HG03378 (cell line): ENCODE data around the gene DYRK2.

Experiments used
- ATAC-seq: cut with Tn5 transposase; IDR thresholded peaks from one replicate; pipeline ENCODE4 v1.9.1; 2021; ENCODE audit warnings: mild to moderate bottlenecking, moderate library complexity; ENCODE audit not compliant: unreplicated experiment

DYRK2 gene

DNA sequence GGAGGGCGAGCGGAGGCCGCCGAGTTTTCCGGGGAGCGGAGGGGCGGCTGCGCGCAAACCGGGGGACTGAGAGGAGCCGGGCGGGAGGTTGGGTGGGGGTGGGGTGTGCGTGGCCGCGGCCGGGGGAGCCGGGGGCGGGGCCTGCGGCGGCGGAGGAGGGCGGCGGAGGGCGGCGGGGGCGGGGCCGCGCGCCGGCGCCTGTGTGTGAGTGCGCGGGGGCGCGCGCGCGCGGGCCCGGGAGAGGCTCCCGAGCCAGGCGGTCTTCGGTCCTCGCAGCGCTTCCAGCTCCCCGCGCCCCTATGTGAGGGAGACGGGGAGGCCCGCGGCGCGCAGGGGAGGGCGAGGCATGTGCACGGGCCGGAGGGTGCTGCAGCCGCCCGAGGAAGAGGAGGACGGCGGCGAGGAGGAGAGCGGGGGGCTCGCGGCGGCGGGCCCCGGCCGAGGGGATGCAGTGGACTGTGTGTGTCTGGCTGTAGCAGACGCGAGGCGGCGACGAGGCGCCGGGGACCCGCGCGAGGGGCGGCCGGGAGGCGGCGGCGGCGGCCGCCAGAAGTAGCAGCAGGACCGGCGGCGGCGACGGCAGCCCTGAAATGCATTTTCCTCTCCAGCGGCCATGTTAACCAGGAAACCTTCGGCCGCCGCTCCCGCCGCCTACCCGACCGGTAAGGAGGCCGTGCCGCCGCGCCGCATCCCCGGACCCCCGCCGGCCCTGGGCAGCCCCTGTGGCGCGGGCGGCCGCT lies at the start of gene DYRK2:
Gene DYRK2 (plus strand): TSS at position 225 of the 740 bp plus-strand sequence. CDS start 389 bp downstream, at position 614.
- no peak for ATAC-seq

DNA sequence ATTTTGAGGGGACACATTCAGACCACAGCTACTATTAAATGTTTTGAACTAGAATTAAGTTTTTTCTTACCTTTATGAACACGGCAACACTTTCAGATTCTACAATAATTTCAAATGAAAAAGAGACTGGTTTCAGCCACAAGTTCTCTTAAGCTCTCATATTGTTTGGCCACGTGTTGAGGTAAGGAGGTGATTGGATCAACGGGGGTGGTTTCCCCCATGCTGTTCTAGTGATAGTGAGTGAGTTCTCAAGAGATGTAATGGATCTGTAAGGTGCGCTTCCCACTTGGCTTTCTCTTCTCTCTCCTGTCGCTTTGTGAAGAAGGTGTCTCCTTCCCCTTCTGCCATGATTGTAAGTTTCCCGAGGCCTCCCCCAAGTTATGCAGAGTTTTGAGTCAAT lies 48.9 kb upstream of the DYRK2 start:
- ATAC-seq, result no peak

DNA sequence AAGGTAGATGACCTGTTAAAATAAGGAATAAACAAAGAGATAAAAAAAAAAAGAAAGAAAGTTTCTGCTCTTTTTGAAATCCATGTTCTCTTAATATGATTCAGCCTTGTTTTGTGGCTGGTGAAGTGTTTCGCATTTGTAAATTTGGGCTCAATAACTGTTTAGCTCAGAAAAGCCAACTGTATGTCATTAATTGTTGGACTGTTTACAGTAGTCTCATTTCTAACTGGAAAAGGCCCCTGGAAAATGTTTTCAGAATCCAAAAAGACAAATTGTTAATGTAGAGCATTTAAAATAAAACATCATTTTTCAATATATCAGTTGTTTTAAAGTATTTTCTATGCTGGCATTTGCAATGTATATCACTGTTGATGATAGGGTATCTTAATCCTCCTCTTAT lies 47.4 kb upstream of the DYRK2 start:
- no peak for ATAC-seq

DNA sequence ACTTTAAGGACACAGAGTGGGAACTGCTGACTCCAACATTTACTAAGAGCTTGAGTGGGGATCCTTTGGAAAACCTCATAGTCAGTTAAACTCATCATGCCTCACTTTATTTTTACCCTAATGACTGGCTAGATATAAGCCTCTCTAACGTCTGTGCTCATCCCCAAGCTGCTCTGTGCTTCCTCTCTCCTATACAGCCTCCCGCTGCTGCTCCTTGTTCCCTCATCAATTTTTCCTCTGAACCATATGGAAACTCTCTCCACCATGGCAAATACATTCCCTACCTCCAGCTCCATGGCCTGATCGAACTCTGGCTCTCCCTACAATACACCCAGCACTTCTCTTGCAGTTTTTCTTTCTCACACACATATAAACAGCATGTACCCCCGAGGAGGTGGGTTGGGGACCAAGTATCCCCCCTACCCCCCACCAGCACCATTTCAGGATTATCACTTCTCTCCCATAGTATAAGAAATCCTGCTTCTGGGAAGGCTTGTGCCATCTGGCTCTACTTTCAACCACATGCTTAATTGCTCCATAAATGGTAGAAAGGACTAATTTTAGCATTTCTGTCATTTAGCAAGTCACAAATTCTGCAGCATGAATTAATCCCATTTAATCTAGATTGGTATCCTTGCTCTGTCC lies 39.2 kb upstream of the DYRK2 start:
- ATAC-seq, result no peak

DNA sequence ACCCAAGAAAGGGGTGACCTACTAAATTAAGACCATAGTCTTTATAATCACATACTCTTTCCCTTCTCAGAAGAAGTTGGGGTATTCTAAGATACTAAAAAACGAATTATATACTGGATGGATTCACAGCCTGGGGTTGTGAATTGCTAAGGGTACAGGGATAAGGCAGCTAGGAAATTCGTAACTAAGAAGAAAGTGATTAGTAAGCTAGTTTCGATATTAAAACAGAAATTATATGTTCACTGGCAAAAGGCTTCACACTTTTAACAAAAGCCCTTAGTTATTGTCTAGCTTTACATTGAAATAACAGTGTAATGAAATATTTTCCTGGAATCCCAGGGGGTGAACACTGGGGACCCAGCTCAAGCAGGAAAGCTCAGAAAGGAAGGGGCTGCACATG lies 35.5 kb upstream of the DYRK2 start:
- ATAC-seq, result no peak

DNA sequence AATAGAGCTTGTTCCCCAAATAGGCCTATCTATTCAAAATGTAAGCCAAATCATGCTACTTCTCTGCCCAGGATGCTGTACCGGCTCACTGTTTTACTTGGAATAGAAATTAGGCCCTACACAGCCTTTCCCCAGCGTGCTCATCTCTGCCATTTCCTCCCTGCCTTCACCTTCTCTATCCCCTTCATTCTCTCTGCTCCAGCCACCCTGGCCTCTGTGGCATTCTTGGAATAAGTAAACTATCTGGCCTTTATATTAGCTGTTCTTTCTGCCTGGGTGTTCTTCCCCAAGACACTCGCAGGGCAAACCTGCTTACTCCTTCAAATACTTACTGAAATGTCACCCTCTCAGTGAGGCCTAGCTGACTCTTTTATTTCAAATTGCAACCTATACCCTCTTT lies 30.9 kb upstream of the DYRK2 start:
- ATAC-seq, result no peak

DNA sequence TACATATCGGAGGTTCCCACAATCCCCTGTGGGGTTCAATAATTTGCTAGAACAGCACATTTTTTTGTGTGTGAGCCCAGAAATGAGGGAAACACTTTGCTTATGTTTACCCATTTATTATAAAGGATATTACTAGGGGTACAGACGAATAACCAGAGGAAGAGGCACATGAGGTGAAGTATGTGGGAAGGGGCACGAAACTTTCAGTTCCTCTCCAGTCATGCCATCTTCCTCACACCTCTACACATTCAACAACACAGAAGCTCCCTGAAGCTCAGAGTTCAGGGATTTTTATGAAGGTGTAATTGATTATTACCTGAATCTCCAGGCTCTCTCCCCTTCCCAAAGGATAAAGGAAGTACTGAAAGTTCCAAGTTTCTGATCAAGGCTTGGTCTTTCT lies 30.2 kb upstream of the DYRK2 start:
- no peak for ATAC-seq

DNA sequence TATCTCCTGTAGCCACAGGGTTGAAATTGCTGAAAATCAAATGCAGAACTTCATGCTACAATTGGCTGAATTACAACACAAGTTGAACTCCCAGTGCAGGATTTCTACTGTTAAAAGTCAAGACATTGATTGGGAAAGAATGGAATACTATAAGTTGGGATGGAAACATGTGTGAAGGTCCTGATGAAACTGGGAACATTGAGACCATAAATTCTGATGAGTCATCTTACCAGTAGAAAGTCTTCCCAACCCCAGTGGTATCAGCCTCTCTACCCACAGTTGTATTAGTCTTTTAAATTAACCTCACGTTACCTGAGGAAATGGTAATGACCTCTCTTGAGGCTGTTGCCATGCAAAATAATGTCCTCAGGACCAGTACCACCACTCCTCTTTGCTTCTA lies 27.4 kb upstream of the DYRK2 start:
- ATAC-seq, result no peak

DNA sequence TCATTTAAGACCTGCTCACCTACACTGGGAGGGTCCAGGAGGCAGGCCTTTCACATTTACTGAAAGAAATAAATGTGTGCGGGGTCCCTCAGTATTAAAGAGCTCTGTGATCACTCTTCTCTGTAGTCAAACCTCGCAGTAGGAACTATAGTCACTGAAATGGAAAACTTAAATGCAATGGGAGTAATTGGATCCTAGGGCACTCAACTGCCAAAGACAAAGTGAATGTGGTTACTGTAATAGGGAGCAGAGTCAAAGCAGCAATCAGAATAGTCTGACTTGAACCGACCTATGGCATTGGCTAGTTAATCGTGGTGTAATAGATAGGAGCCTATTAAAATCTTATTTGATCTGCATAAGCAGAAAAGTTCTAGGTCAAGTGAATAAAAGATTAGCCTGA lies 26.6 kb upstream of the DYRK2 start:
- ATAC-seq, result no peak

DNA sequence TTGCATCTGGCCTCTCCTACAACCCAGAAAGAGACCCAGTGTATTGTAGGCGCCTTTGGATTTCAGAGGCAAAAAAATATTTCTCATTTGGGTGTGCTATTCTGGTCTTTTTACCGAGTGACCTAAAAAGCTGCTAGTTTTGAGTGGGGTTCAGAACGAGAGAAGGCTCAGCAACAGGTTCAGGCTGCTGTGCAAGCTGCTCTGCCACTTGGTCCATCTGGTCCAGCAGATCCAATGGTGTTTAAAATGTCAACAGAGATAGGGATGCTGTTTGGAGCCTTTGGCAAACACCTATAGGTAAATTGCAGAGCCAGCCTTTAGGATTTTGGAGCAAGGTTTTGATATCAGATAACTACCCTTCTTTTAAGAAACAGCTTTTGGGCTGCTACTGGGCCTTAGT lies 25.3 kb upstream of the DYRK2 start:
- ATAC-seq, result no peak

DNA sequence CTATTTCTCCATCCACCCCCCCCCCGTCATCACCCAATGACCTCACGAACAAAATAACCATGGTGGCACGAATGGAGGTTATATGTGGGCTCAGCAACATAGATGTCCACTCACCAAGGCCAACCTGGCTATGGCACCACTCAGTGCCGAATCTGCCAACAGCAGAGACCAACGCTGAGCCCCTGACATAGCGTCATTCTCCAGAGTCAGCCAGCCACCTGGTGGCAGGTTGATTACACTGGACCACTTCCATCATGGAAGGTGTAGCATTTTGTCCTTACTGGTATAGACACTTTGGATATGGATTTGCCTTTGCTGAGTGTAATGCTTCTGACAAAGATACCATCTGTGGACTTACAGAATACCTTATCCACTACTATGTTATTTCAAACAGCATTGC lies 24.2 kb upstream of the DYRK2 start:
- ATAC-seq, result no peak

DNA sequence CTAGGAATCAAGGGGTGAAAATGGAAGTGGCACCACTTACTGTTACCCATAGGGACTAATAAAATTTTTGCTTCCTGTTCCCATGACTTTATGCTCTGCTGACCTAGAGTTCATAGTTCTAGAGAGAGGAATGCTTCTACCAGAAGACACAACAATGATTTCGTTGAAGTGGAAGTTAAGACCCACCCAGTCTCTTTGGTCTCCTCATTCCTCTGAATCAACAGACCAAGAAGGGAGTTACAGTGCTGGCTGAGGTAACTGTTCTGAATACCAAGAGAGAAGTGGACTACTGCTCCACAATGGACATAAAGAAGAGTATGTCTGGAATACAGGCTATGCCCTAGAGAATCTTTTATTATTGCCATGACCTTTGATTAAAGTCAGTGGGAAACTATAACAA lies 23.5 kb upstream of the DYRK2 start:
- no peak for ATAC-seq

DNA sequence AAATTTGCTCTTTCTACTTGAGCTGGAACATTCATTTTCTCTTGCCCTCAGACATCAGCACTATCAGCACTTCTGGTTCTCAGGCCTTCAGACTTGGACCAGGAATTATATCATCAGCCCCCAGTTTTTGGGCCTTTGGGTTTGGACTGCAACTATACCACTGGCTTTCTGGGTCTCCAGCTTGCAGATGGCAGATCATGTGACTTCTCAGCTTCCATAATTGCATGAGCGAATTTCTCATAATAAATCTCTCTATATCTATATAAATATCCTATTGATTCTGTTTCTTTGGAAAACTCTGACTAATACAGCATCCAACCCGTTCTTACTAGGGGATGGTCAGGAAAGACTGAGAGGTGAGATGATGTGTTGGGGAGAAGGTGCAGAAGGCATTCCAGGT lies 22.4 kb upstream of the DYRK2 start:
- ATAC-seq, result no peak

DNA sequence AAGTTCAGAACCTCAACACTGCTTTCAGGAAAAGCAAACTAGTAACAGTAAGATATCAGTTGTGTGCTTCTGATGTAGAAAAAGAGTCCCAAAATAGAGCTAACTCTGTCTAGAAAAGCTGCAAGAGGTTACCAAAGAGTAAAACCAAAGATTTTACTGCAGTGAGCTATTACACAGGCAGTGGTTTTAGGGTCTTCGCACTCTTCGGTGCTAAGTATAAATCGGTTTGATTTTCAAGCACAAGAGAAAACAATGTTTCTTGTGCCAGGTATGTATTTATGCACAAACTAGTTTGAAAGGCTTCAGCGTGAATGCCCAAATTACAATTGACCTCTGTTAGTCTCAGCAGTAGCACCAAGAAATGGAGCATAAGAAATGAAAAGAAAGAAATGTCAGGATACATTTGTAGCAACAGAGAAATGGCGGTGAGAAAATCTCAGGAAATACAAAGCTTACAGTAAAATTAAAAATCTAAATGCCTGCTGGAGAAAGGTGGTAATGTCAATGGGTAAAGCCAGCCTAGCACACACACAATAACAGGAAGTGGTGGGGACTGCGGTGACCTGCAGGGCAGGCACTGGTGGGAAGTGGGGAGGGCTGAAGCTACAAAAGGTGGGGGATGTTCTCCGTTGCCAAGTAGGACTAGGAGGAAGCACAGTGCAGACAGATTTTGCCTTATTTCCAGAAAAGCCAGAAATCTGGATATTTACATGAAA lies 18.0 kb upstream of the DYRK2 start:
- ATAC-seq, result peak; percentile 94

DNA sequence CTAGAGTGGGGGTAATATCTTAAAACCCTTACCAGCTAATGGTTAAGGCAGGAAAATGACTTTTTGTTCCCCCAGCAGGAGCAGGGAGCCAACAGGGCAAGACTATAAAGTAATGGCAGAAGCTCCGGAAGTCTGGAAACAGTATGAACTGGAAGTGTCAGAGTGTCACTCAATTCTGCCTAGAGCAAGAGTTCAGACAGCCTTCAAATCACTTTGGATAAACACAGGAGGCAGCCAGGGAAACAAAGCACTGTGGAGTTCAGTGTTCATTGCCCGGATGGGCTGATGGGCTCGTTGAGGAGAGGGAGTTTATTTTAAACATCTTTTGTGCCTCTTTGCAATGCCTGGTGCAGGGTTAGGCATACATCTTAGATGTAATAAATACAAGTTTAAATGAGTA lies 16.5 kb upstream of the DYRK2 start:
- ATAC-seq, result no peak

DNA sequence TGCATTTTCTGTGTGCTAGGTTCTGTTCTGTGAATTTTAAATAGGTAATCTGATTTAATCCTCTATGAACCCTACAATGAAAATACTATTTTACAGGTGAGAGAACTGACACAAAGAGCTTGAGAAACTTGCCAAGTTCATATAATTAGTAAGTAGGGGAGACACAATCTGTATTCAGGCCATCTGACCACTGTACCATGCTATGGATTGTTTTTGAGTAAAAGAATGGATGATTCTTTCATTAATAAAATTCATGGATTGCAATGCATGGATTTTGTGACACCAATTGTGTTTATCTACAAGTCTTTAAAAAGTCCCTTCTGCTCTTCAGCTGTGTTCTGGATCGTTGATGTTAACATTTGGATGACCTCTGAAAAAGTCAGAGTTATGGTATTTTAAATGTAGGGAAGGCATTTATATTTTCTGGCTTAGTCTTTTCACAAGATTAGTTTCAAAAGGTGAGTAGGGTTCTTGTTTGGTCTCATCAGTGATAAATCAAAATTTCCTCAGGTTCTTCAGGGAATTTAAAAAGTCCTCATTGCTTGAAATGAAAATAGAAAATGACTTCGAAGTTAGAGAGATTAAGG lies 15.4 kb upstream of the DYRK2 start:
- no peak for ATAC-seq

DNA sequence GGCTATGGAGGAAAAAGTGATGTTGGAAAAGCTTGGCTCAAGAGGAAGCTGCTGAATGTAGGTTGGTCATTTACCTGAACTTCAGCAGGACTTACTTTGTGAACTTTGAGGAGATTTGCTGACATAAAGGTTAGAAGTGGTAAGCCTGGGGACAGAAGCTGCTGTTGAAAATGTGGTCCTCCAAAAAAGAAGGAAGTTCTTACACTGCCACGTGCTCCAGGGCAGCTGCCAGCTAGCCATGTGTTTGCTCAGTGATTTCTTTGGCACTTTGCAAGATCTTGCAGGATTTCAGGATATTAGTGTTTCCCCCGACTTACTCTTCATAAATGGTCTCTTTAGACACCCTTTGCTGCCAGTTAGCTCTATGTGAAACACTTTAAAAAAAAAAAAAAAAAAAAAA lies 14.8 kb upstream of the DYRK2 start:
- ATAC-seq, result no peak

DNA sequence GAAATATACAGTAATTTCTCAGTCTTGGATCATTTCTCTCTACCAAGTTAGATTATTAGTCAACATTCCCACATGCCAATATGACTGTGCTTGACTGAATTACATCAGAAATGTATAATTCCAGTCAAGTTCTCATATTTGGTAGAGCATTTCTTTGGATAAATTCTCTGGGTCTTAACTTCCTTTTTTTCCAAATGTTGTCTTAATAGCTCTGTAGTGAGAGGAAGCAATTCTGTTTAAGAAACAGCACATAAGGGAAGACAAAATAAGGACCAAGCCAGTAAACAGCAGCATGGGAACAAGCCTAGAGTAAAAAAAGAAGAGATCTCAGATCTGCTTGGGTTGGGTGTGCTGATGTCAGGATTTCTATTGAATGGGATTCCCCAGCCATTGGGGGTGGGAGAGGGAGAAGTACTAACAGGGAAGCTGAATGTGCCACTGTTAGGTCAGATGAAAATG lies 14.2 kb upstream of the DYRK2 start:
- ATAC-seq, result no peak

DNA sequence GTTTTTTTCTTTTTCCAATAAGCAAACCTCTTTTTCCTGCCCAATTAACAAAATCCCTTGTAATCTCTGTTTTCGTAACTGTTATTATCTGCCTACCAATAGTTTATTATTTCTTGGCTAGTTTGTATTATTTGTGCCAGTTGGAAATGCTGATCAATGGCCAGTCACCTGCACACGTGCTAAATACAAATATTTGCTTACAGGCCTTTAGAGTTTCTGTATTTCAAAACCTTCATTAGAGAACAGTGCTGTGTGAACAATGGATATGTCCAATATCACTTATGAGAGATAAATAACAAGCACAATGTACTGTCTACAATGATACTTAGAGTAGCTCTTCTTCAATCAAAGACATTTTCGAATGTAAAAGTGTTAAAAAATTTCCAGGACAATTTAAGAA lies 10.8 kb upstream of the DYRK2 start:
- no peak for ATAC-seq

DNA sequence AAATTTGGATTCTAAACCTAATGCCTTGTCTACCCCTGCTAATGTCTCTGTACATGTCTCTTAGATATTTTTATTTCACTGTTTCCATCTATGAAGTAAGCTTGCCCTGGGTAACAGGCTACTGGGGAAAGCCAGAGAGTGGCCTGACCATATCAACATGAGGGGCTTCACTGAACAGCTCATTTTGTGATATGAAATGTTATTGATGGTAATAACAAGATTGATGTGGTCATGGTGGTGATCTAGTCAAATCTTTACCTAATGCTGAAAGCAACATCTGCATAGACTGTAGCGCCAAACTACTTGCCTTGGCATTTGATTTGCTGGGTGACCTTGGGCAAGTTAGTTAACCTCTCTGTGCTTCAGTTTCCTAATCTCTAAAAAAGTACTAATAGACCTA lies 9.9 kb upstream of the DYRK2 start:
- no peak for ATAC-seq

DNA sequence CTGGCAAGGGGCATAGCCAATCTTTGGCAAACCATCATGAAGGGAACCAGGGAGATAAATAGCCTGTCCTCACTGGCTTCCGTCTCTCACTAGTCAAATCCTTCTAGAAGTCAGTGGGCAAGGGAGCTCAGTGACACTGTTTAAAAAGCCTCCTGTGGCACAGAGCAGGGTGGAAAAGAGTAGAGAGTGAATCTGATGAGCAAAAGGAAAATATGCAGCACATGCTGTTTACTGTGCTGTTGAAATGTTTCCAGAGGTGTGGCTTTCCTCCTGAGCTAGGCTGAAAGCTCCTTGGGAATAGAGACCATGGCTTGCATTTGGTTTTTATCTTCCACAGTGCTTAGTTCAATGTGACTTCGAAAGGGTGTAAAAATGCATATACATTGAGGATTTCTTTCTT lies 7.7 kb upstream of the DYRK2 start:
- ATAC-seq, result no peak

DNA sequence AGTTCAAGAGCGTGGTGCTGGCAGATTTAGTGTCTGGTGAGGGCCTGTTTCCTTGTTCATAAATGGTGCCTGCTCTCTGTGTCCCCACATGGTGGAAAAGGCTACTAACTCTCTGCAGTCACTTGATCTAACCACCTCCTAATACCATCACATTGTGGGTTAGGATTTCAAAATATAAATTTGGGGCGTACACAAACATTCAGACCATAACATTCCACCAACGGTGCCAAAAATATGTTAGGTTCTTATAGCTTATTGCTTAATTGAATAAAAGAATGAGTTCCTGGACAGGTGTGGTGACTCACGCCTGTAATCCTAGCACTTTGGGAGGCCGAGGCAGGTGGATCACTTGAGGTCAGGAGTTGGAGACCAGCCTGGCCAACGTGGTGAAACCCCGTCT lies 3.4 kb upstream of the DYRK2 start:
- no peak for ATAC-seq
